CD4-positive, alpha-beta T cell treated with Interleukin-10 for 1 hour (primary cell): ENCODE results near the gene RTBDN.

ENCODE experiments used
- DNase-seq: peaks from one replicate; pipeline ENCODE4 v3.0.0-alpha.2; 2020

The RTBDN gene

GRCh38 chr19:12834566-12834943 lies at the start of gene RTBDN:
TSS of gene RTBDN (minus strand) at chr19:12834579. CDS start at chr19:12829979, 4,600 bp downstream.
- no peak for DNase-seq

GRCh38 chr19:12882589-12882988 lies 48.2 kb upstream of the RTBDN start:
- DNase-seq: no peak

GRCh38 chr19:12881172-12881808 lies 46.9 kb upstream of the RTBDN start, which contains the start of gene DNASE2:
TSS of gene DNASE2 (minus strand) at chr19:12881449. CDS start at chr19:12881375, 74 bp downstream.
- peak; percentile 90 for DNase-seq

- no peak for DNase-seq
These were observed 46.3 kb upstream of the RTBDN start for GRCh38 chr19:12880551-12881171.

- DNase-seq: no peak
These were observed 40.7 kb upstream of the RTBDN start for GRCh38 chr19:12875086-12875485.

GRCh38 chr19:12873891-12874745 lies 39.7 kb upstream of the RTBDN start:
- DNase-seq: no peak

- peak; percentile 84 for DNase-seq
These were observed 38.8 kb upstream of the RTBDN start for GRCh38 chr19:12872941-12873890.

GRCh38 chr19:12872255-12872654 lies 37.9 kb upstream of the RTBDN start:
- no peak for DNase-seq

GRCh38 chr19:12871681-12872080 lies 37.3 kb upstream of the RTBDN start:
- no peak for DNase-seq

GRCh38 chr19:12868540-12869112 lies 34.2 kb upstream of the RTBDN start:
- no peak for DNase-seq

- peak; percentile 65 for DNase-seq
These were observed 33.0 kb upstream of the RTBDN start for GRCh38 chr19:12867120-12868099.

- DNase-seq: no peak
These were observed 32.2 kb upstream of the RTBDN start for GRCh38 chr19:12866416-12867119.

- DNase-seq: no peak
These were observed 31.5 kb upstream of the RTBDN start for GRCh38 chr19:12865746-12866415.

GRCh38 chr19:12864721-12865715 lies 30.6 kb upstream of the RTBDN start:
- DNase-seq: no peak

- no peak for DNase-seq
These were observed 29.8 kb upstream of the RTBDN start for GRCh38 chr19:12864143-12864542.

GRCh38 chr19:12859546-12859945 lies 25.2 kb upstream of the RTBDN start:
- no peak for DNase-seq

GRCh38 chr19:12858041-12858928 lies 23.9 kb upstream of the RTBDN start:
- DNase-seq: no peak
